HG03457 (cell line): ENCODE data around the gene SUPT3H.
"Not testable (repeated sequence)": the region's sequence is repeated elsewhere in the genome, so short reads cannot be mapped to it uniquely, and the experiment has no call there.

Experiments used
- ATAC-seq: cut with Tn5 transposase; IDR thresholded peaks from one replicate; pipeline ENCODE4 v1.9.1; 2021; ENCODE audit warnings: moderate number of reproducible peaks; ENCODE audit not compliant: unreplicated experiment

SUPT3H gene

DNA sequence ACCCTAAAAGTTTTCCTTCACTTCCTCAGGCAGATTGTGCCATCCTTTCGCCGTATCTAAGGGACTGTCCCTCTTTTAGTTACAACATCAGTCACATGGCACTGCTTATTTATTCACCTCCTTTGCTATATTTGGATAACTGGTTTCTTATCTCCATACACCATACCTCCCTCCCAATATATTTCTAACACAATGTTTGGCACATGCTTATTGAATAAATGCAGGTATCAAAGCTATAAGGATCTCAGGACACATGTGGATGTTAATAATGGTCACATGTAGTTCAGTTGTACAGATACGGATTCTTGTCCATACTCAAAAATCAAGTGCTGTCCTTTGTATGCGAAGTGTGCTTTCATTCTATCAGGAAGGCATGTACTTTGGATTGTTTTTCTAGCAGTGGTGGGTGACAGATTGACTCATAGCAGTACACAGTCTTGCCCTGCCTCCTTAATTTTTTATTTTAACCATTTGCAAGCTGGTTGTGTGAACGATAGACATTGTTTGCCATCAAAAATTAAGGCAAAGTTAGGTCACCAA is 456.7 kb downstream of the SUPT3H start:
- no peak for ATAC-seq

DNA sequence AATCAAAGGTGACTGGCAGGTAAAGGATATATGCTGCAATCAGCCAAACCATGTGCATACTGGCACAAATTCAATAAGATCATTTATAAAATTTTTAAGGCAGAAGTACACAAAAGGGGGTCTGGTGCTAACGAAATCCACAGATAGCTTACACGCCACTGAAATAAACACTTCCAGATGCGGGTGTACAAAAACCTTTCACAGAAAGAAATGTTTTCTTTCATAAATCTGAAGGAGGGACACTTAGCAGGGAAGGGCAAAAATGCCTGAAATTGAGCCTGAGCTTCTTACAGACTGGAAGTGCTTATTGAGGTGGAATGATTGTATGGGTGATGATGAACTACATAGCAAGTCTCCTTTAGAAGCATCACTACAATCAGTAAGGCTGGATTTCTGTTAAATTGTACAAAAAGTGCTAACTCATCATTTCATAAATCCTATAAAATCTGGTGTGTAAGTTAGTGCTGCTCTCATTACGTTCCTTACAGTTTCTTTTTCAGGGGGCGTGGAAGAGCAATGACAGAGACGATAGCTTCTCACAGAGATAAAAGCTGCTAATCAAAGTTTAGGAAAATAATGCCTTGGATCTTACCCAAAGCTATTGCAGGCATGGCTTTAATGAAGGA is 458.9 kb downstream of the SUPT3H start:
- ATAC-seq, result no peak

DNA sequence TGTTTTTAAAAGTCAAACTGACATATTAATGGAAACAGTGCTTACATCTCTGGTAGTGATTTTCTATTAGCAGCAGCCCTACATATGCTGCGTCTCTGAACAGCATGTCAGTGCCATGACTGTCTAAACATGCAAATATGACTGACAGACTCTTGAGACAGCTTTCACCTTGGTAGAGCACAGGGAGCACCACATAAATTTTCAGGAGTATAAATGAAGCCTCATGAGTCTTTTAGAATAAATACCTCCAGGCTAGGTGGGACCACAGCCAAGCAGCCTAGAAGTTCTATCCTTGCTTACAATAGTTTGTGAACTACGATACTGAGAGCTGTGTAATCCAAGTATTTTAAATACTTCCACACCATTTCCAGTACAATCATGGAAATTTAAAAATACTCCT is 460.3 kb downstream of the SUPT3H start:
- ATAC-seq, result no peak

DNA sequence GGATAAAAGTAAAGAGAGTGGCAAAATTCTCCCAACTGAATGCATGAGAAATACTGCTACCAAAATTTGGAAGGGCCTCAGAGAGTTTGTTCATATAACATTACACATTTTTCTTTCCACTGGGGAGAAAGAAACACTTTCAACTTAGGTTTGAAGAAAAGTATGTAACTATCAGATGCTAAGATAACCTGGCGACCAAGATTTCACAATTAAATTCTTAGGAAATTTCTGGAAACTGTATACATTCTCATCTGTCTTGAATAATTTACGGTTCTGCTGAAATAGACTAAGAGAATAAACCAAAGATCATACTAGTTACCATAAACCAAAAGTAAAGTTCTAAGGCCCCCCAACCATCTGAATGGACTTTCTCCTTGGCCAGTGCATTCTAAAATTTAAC is 462.6 kb downstream of the SUPT3H start:
- no peak for ATAC-seq

DNA sequence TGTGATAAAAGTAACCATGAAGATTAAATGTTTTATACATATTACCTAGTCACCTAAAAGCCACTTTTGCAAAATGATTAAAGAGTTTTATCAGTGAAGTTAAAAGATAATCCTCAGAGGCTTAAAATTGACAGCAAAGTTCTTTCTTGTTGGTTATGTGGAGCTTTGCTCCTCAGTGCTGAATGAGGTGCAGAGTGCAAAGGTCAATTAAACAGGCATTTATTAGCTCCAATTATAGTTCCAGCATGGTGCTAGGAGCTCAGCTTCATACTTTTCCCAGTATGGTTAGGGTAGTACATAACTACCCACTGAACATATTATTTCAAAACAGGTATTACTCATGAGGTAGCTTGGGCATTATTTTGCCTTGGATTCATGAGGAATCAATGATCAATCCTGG is 463.6 kb downstream of the SUPT3H start:
- ATAC-seq, result no peak

DNA sequence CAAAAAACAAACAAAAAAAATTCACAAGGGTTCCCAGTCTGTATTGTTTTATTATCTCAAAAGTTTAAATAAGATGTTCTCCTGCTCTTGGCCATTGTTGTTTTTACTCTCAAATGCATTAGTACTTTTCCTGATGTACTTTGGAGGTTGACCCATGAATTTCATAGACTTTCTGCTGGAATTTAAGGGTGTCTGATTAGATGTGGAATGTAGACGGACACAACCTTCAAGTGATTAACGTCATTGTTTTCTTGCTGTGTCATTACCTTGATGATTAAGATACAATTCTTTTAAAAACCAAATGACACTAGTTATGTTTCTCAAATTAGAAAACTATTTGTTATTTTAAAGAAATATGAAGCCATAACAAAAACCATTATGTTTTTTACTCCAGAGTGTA is 471.0 kb downstream of the SUPT3H start:
- ATAC-seq, result no peak

DNA sequence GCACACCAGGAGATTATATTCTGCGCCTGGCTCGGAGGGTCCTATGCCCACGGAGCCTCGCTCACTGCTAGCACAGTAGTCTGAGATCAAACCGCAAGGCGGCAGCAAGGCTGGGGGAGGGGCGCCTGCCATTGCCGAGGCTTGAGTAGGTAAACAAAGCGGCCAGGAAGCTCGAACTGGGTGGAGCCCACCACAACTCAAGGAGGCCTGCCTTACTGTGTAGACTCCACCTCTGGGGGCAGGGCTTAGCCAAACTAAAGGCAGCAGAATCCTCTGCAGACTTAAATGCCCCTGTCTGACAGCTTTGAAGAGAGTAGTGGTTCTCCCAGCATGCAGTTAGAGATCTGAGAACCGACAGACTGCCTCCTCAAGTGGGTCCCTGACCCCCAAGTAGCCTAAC is 477.4 kb downstream of the SUPT3H start:
- not testable (repeated sequence) for ATAC-seq

DNA sequence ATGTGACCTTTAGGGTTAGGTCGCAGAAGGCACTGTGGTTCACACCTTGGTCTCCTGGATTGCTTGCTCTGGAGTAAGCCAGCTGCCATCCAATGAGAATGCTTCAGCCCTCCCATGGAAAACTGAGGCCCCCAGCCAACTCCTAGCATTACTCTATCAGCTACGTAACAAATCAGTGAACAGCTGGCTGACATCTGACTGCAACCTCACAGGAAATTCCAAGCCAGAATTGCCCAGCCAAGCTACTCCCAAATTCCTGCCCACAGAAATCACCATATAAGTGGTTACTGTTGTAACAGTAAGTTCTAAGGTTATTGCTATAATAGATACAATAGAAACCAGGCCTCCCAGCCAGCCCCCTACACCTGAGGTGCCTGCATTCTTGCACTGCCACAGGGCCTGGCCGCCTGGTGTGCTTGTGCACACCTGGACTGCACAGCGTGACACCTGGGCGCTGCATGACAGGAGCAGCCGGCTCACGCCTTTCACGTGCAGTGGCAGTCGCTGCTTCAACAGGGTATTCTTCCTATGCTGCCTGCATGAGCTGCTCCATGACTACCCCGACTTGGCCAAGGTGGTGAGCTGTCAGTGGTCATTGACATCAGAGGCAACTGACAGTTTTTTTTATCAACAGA is 479.3 kb downstream of the SUPT3H start:
- ATAC-seq, result no peak

DNA sequence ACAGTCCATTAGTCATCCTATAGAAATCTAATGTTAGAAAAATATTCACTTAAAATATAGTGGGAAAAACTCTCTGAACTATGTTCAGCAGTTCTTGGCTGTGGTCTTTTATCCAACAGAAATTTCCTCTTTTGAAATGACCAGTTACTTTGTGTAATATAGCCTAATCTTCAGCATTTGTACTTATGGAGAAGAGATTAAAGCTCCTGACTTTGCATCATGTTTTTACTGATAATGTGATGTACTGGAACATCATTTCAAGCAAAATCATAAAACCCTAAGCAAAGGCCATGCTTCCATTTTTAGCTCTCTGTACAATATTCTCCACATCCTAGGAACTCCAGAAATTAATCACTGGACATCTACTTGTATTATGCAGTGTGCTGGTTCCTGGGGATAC is 480.4 kb downstream of the SUPT3H start:
- ATAC-seq, result no peak

DNA sequence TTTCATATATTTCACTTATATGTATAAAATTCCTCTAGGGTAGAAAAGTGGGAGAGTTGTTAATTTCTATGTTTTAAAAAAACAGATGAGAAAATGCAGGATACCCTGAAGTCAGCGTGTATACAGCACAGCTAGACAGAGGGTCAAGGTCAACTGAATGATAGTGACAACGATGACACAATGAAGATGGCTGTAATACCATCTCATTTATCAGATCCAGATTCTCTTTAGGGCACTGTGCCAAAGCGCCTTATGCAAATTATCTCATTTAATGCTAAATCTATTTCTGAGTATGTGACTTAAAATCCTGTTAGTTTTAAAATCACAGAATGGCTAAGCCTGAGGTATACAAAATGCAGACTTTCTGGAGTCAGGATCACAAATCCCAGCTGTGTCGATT is 481.0 kb downstream of the SUPT3H start:
- no peak for ATAC-seq

DNA sequence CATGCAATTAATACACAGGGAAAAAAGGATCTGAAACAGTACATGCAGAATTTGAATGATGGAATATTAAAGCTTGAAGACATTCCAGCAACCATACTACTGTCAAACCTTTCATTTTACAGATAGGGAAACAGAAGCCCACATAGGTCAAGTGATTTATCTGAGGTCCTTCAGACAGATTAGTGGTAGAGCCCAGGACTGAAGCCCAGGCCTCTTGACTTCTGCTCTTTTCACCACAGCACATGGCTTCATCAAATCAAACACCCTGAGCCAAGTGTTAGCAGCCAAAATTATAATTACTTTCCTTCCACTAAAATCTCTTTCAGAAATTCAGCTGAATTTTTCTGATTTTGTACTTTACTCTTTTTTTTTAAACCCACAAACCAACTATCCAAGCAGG is 485.2 kb downstream of the SUPT3H start:
- ATAC-seq, result no peak

DNA sequence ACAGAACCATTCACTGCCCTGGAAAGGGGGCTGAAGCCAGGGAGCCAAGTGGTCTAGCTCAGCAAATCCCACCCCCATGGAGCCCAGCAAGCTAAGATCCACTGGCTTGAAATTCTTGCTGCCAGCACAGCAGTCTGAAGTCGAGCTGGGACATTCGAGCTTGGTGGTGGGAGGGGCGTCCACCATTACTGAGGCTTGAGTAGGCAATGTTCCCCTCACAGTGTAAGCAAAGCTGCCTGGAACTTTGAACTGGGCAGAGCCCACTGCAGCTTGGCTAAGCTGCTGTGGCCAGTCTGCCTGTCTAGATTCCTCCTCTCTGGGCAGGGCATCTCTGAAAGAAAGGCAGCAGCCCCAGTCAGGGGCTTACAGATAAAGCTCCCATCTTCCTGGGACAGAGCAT is 498.7 kb downstream of the SUPT3H start:
- ATAC-seq, result not testable (repeated sequence)

DNA sequence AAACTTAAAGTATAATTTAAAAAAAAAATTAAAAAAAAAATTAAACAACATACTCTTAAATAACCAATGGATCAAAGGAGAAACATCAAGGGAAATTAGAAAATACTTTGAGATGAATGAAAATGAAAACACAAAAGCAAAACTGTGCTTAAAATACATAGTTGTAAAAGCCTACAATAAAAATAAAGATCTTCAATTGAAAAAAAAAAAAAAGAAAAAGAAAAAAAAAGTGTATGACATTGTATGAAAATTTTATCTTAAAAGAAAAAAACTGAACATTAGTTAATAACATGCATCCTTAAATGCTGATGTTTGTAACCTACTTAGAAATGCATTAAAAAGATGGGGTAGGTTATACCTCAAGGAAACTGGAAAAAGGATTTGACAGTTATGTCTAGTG is 501.1 kb downstream of the SUPT3H start:
- ATAC-seq, result not testable (repeated sequence)

DNA sequence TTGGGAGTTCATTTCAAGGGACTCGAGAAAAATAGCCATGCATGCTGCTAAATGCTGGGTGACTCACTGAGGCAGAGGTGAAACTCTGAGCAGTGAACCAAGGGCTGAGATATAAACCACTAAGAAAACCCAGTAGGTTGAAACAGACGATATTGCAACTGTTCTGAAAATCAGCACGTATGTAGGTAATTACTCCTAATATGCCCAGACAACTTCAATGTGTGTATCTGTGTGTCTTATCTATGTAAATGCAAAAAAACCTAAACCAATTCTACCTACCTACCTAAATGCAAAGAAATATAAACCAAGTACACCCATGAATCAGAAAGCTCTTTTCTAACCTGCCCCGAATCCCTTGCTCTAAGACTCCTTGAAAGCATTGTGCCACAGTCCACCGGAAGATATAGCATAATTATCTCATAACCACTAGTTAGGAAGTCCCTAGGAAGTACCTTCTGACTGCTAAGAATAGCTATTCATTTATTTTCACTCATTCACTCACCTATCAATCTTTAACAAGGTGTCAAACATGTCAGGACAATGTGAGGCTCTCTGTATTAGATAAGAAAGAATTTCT is 508.3 kb downstream of the SUPT3H start:
- peak; percentile 69 for ATAC-seq

DNA sequence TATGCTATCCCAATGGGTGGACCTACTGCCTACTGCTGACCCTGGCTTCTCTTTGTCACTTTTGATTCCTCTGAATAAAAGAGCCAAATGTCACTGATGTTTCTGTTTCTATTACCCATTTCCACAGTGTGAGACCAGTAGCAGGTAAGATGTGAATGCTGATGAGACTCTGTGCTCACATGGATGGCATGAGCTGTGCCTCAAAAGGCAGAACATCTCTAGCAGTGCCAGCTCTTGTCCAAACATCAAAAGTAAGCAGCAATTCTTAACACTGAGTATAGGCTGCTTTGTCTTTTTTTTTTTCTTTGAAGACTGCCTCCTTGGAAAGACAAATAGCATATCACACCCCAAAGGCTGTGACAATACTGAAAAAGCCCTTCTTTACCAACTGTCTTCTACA is 508.8 kb downstream of the SUPT3H start:
- no peak for ATAC-seq

DNA sequence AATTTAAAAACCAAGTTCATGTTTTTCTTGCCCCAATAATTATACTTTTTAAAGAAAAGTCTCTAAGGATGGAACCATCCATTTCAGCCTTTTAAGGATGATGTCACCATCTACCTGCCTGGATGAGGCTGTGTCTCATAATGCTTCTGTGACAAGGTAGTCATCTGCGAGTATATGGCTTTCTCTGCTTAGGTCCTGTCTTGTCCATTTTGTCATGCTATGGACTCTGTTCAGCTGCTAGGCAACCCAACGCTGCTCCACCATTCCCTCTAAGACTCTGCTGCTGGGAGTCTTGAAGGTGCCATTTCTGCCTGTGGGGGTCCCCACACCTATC is 509.4 kb downstream of the SUPT3H start:
- peak; percentile 31 for ATAC-seq

DNA sequence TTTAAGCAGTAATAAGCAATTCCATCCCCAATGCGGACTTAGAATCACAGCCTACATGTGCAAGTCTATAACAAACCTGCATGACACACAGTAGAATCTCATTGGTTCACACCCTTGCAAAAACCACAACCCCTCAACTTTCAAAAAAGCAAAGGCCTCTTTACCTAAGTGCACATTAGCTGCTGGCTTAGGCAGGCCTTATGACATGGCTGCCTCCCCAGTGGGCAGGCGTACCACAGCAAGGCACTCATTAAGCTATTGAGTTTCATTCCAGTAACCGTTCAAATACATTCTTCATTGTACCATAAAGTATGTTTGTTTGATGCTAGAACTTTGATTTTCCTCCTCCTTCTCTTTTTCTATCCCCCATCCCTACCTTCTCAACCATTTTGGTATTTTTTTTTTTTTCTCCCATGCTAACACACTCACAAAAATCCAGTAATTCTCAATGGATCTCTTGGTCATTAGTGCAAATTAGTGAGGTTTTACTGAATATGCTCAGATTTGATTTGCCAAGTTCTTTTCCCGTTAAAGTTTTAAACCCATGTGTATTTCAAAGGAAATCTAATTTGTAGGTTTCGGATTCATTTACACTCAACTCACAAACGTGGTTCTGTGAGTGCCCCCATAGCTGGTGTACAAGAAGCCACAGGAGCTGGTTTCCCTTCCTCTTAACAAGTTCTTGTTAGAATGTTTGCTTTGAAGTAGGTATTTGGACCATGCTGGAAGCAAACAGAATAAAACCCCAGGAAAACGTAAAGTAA is 510.0 kb downstream of the SUPT3H start:
- peak; percentile 47 for ATAC-seq

DNA sequence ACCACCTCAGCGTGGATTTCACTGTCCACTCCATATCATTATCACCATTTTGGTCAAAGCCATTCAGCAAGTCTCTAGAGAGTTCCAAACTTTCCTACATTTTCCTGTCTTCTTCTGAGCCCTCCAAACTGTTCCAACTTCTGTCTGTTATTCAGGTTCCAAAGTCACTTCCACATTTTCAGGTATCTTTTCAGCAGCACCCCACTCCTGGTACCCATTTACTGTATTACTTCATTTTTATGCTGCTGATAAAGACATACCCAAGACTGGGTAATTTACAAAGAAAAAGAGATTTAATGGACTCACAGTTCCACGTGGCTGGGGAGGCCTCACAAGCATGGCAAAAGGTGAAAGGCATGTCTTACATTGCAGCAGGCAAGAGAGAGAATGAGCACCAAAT is 512.5 kb downstream of the SUPT3H start:
- not testable (repeated sequence) for ATAC-seq

DNA sequence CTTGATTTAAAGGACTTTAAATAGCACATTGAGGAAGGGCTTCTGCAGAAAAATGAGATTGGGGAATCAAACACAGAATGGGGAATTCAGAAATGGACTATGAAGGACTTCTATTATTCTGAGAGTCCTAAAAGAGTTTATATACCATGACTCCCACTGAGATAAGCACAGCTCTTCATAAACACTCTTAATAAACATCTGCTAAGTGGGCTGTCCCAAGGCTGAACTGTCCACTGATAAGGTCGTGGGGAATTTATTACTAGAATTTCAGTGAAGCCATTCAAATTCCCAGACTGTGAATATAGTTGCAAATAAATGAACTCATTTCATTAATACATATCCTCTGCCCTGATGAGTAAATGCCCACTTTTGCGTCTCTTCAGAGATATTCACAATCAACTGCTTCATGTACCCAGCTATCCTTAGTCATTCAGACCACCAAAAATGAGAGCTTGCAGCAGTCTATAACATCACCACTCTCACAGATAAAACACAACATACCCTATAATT is 517.8 kb downstream of the SUPT3H start:
- ATAC-seq, result no peak

DNA sequence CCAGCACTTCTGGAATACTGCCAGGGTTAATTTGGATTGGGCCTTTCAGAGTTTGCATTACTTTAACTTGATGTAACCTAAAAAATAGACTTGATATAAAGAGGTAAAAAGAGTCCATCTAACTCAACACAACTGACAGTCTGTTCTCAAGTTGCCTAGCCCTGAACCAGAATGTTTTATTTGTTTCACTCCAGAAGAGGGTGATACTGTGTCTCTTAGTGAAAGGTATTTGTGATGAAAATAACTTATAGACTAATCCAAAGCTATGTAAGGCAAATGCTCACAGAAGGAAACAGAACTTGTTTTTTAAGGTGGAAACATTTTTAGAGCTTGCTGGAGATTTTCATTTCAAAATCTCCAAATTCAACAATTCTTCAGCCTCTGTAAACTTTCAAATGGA is 518.7 kb downstream of the SUPT3H start:
- no peak for ATAC-seq

DNA sequence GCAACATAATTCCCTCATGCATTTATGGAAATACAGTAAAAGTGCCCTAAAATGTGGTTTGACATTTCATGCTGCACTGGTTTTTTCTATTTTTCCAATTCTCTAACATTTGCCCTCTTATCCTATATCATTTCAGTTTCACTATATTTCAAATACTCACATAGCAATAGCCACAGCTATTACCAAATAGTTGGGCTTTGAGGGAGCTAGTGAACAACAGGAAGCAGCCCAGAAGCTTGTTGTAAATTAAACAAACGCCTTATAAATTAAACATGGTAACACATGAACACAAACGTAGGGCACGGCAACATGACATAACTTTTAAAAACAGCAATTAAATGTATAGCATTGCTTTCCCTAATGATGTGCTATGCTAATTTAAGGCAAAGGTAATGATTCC is 521.3 kb downstream of the SUPT3H start:
- no peak for ATAC-seq
